GM12874 (cell line): ENCODE results near the gene NLGN1.

ENCODE experiments used
- CTCF ChIP-seq: IDR thresholded peaks from 2 replicates; pipeline ENCODE4 v1.5.1; 2011; ENCODE audit warnings: low read depth, mild to moderate bottlenecking, control low read depth, low read length, moderate library complexity; ENCODE audit not compliant: insufficient read depth

The NLGN1 gene

GRCh38 chr3:173930251-173930650, 532.7 kb downstream of the NLGN1 start:
- no peak for TF ChIP-seq CTCF

GRCh38 chr3:173932624-173933023, 535.1 kb downstream of the NLGN1 start:
- TF ChIP-seq CTCF = no peak

GRCh38 chr3:173933113-173933512, 535.6 kb downstream of the NLGN1 start:
- no peak for TF ChIP-seq CTCF

GRCh38 chr3:173936316-173936715, 538.8 kb downstream of the NLGN1 start:
- TF ChIP-seq CTCF = no peak

- no peak for TF ChIP-seq CTCF
Measured at GRCh38 chr3:173938159-173938558, 540.6 kb downstream of the NLGN1 start.

GRCh38 chr3:173938616-173939015, 541.1 kb downstream of the NLGN1 start:
- TF ChIP-seq CTCF = no peak

GRCh38 chr3:173939331-173939730, 541.8 kb downstream of the NLGN1 start:
- TF ChIP-seq CTCF = no peak

GRCh38 chr3:173943264-173943663, 545.7 kb downstream of the NLGN1 start:
- TF ChIP-seq CTCF = no peak
